Measurements from ENCODE around the gene FKBP15. TPM values are rescaled to one million over a fixed set of nuclear protein-coding genes. Genes with fewer than 3 reads are reported as not detected.

Gene FKBP15
- total RNA-seq, 3 donors from 2014 or later = 23.3 to 41.0 (median 36.8) TPM

- TF ChIP-seq POLR2A (IDR thresholded peaks at IDR 0.05) = no peak
- TF ChIP-seq CTCF (IDR thresholded peaks at IDR 0.05) = no peak
- TF ChIP-seq POLR2AphosphoS5 (IDR thresholded peaks at IDR 0.05) = no peak
- peak overlapping the region; percentile 25 to 52 for H3K27ac ChIP-seq
- H3K27me3 ChIP-seq = no peaks in the 10 kb centered on the region
- H3K4me3 ChIP-seq = no peak overlapping the region
- H3K36me3 ChIP-seq = no peaks in the 10 kb centered on the region
- peaks cover 3 to 8% of the 10 kb centered on the region in 2 donors for H3K4me1 ChIP-seq
- no peak for DNase-seq (ENCODE audit: low spot score in 2 of 2)
- intact Hi-C loops (cut with DNase I; ENCODE audit: low total_unique reads) = no loop called here
- no peaks in the 10 kb centered on the region for H3K9me3 ChIP-seq
Observed at GRCh38 chr9:113155911-113156588, 65.0 kb downstream of the FKBP15 start.

GRCh38 chr9:113154946-113155345, 66.1 kb downstream of the FKBP15 start:
- Histone ChIP-seq H3K27me3 (no peaks in the 10 kb centered on the region), H3K4me3 (peak overlapping the region in 1 of 3 donors; percentile 9), H3K27ac (peak overlapping the region in 1 of 2 donors; percentile 52), H3K4me1 (peaks cover 3 to 8% of the 10 kb centered on the region in 2 donors), H3K9me3 (no peaks in the 10 kb centered on the region), H3K36me3 (no peaks in the 10 kb centered on the region)
- no peak for DNase-seq (ENCODE audit: low spot score in 2 of 2)
- no peak for TF ChIP-seq CTCF (IDR thresholded peaks at IDR 0.05)
- TF ChIP-seq POLR2AphosphoS5 (IDR thresholded peaks at IDR 0.05) = no peak
- TF ChIP-seq POLR2A (IDR thresholded peaks at IDR 0.05) = no peak
- intact Hi-C loops (cut with DNase I; ENCODE audit: low total_unique reads) = no loop called here

DNA sequence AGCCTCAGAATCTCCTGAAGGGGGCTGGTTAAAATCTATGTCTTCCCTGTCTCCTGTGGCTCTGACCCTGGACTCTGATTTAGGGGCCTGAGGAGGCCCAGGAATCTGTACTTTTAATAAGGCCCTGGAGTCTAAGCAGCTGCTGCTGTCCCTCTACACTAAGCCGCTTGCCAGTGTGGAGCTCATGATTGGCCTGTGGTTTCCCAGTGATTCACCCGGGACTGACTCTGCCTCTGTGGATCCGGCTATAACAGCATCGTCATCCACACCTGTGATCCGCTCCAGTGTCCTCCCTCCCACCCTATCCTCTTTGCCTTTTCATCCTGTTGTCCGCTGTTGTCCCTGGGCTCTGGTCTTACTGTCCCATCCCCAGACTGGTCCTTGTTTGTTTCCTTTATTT, 66.6 kb downstream of the FKBP15 start:
- H3K36me3 ChIP-seq = no peaks in the 10 kb centered on the region
- peaks cover 3 to 8% of the 10 kb centered on the region in 2 donors for H3K4me1 ChIP-seq
- intact Hi-C loops (cut with DNase I; ENCODE audit: low total_unique reads) = no loop called here
- H3K27ac ChIP-seq = peak overlapping the region in 1 of 2 donors; percentile 35
- no peak for DNase-seq (ENCODE audit: low spot score in 2 of 2)
- TF ChIP-seq POLR2AphosphoS5 (IDR thresholded peaks at IDR 0.05) (no peak), CTCF (IDR thresholded peaks at IDR 0.05) (no peak), POLR2A (IDR thresholded peaks at IDR 0.05) (no peak)
- no peaks in the 10 kb centered on the region for H3K27me3 ChIP-seq
- H3K4me3 ChIP-seq = peak overlapping the region in 2 of 3 donors; percentile 5 to 9
- H3K9me3 ChIP-seq = no peaks in the 10 kb centered on the region

DNA sequence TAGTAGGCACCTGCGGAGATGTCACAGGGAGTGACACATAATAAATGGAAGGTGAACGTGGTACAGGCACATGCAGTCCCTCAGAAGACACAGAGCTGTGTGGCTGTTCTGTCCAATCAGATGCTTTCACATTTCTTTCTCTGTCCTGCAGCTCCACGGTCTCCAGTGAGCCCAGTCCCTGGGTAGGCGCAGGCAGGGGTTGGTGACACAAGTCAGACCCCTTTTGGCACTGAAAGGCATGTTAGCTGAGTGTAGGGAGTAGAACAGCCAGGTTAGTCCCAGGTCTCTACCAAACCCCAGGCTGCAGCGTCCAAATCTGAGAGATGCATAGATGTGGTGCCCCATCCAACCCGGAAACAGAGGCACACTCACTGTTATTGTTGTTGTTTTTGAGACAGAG, 67.5 kb downstream of the FKBP15 start:
- TF ChIP-seq CTCF (IDR thresholded peaks at IDR 0.05) (no peak), POLR2A (IDR thresholded peaks at IDR 0.05) (no peak), POLR2AphosphoS5 (IDR thresholded peaks at IDR 0.05) (no peak)
- intact Hi-C loops (cut with DNase I; ENCODE audit: low total_unique reads) = no loop called here
- Histone ChIP-seq H3K4me3 (no peak overlapping the region), H3K27me3 (no peaks in the 10 kb centered on the region), H3K4me1 (peaks cover 3 to 8% of the 10 kb centered on the region in 2 donors), H3K9me3 (no peaks in the 10 kb centered on the region), H3K27ac (no peak overlapping the region), H3K36me3 (no peaks in the 10 kb centered on the region)
- DNase-seq (ENCODE audit: low spot score in 2 of 2) = no peak

DNA sequence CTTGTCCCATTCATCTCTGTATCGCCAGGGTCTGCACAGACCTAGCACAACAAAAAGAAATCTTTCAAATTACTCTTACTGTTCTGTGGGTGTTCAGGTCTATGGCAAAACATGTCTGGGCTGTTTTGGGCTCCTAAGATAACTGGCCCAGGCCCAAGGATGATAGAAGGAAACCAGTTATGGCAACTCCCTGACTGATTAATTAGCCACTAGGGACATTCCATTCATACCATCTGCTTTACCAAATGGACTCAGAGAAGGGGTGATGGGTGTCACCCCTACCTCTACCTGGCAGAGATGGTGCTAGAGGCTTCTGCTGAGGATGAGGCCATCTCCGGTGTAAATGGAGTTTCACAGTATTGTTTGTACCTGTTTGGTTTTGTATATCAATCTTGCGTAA, 68.4 kb downstream of the FKBP15 start:
- Histone ChIP-seq H3K27me3 (no peaks in the 10 kb centered on the region), H3K36me3 (no peaks in the 10 kb centered on the region), H3K9me3 (no peaks in the 10 kb centered on the region), H3K4me1 (peaks cover 3 to 8% of the 10 kb centered on the region in 2 donors), H3K4me3 (peak overlapping the region; percentile 94 to 97 (median 94)), H3K27ac (peak overlapping the region; percentile 82 to 86)
- TF ChIP-seq POLR2A (IDR thresholded peaks at IDR 0.05) = no peak
- TF ChIP-seq POLR2AphosphoS5 (IDR thresholded peaks at IDR 0.05) = no peak
- TF ChIP-seq CTCF (IDR thresholded peaks at IDR 0.05) = no peak
- DNase-seq (ENCODE audit: low spot score in 2 of 2) = peak in 1 of 2 donors; percentile 39
- intact Hi-C loops (cut with DNase I; ENCODE audit: low total_unique reads) = no loop called here
